Body of pancreas (tissue), 4 donors: ENCODE data around the gene ADAMTS20.

ENCODE experiments used
- CTCF ChIP-seq, 7 experiments: fragments of 450-650 bp in 4 of 7; fragments of 200-600 bp in 3 of 7; sonication (generic) in 3 of 7; IDR thresholded peaks; one replicate each; pipeline ENCODE4 v1.5.1; 2016 to 2019; ENCODE audit warnings: antibody characterized with exemption in 7 of 7
- POLR2A ChIP-seq, 3 donors: fragments of 450-650 bp; IDR thresholded peaks; one replicate each; pipeline ENCODE4 v1.6.1; 2016; ENCODE audit warnings: antibody characterized with exemption in 3 of 3, mild to moderate bottlenecking in 2 of 3

GRCh38 chr12:43444940-43445564 is 107.0 kb downstream of the ADAMTS20 start:
- TF ChIP-seq CTCF (IDR thresholded peaks at IDR 0.05): peak; percentile 32 to 89 (median 58)
- no peak for TF ChIP-seq POLR2A (IDR thresholded peaks at IDR 0.05)
